HEK293T (cell line): ENCODE measurements around the gene MARF1.

Experiments used
- ARNT ChIP-seq: fragments of 450-650 bp; IDR thresholded peaks from 2 replicates; pipeline ENCODE4 v1.6.1; 2017; ENCODE audit warnings: mild to moderate bottlenecking
- FOXA1 ChIP-seq: fragments of 450-650 bp; IDR thresholded peaks from 2 replicates; pipeline ENCODE4 v1.6.1; 2016; ENCODE audit warnings: mild to moderate bottlenecking
- FOXK2 ChIP-seq: fragments of 450-650 bp; IDR thresholded peaks from 2 replicates; pipeline ENCODE4 v1.6.1; 2016; ENCODE audit warnings: mild to moderate bottlenecking
- HDGF ChIP-seq: fragments of 450-650 bp; IDR thresholded peaks from 2 replicates; pipeline ENCODE4 v1.6.1; 2017; ENCODE audit warnings: antibody characterized with exemption, borderline replicate concordance
- TF ChIP-seq, protein P1 (sequence below): fragments of 450-650 bp; IDR thresholded peaks from 2 replicates; pipeline ENCODE4 v1.6.1; 2016

DNA sequence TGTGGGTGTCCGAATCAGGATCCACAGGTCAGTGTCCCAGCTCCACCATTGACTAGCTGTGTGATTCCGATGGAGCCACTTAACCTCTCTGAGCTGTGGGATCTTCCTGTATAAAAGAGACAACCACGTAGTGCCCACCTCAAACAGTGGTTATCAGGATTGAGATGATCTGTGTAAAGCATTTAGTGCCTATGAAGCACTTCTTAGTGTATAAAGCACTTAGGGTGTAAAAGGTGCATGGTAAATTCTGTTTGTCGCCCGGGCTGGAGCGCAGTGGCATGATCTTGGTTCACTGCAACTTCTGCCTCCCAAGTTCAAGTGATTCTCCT is 95.2 kb downstream of the MARF1 start:
- no peak for TF ChIP-seq HDGF
- TF ChIP-seq FOXA1, result no peak
- TF ChIP-seq ARNT, result no peak
- TF ChIP-seq, protein P1, sequence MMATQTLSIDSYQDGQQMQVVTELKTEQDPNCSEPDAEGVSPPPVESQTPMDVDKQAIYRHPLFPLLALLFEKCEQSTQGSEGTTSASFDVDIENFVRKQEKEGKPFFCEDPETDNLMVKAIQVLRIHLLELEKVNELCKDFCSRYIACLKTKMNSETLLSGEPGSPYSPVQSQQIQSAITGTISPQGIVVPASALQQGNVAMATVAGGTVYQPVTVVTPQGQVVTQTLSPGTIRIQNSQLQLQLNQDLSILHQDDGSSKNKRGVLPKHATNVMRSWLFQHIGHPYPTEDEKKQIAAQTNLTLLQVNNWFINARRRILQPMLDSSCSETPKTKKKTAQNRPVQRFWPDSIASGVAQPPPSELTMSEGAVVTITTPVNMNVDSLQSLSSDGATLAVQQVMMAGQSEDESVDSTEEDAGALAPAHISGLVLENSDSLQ, result no peak
- TF ChIP-seq FOXK2, result no peak
